ENCODE data around the gene S100A3.
A peak's percentile ranks its signal among the peaks of the same experiment; 100 is the strongest.

S100A3 gene

DNA sequence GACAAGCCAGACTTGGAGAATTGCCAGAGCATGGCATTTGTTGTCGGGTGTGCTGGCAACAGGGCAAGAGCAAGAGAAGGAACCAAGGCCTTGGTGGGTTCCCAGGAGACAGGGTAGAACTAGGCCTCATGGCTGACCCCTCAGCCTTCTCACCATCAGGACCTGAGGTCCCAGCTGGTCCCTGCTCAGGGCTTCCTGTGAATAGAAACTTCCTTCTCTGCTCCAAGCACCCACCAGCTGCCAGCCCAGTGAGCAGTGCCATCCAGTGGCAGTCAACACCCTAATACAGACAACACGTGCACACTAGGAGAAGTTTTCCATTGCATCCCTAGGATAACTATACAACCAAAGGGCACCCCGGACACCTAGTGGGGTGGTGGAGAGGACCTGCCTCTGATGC lies 36.0 kb downstream of the S100A3 start:
- no peak for DNase-seq (ENCODE audit: low read depth in 1 of 2, low spot score in 1 of 2)

DNA sequence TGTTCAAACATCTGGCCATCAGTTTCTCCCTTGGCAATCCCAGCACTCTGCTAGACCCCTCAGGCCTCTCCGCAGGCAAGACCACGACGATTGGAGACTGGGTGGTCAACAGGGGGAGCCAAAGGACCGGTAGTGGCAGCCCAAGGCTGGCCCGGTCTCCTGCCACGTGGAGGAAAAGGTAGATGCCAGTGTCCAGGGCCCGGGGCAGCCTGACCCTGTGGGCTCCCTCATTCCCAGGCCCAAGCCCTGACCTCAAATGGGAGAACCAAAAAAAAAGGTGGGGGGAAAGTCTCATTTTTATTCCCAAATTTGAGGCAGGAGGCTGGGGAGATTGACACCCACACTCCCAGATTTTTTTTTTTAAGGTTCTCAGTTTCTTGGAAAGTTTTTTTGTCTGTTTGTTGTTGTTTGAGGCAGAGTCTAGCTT lies 38.1 kb downstream of the S100A3 start:
- DNase-seq (ENCODE audit: low read depth in 1 of 2, low spot score in 1 of 2), result peak; percentile 59 to 63

GRCh38 chr1:153509729-153510354 lies 39.2 kb downstream of the S100A3 start:
- peak; percentile 32 to 40 for DNase-seq (ENCODE audit: low read depth in 1 of 2, low spot score in 1 of 2)

GRCh38 chr1:153509036-153509435 lies 40.0 kb downstream of the S100A3 start:
- DNase-seq (ENCODE audit: low read depth in 1 of 2, low spot score in 1 of 2), result no peak

DNA sequence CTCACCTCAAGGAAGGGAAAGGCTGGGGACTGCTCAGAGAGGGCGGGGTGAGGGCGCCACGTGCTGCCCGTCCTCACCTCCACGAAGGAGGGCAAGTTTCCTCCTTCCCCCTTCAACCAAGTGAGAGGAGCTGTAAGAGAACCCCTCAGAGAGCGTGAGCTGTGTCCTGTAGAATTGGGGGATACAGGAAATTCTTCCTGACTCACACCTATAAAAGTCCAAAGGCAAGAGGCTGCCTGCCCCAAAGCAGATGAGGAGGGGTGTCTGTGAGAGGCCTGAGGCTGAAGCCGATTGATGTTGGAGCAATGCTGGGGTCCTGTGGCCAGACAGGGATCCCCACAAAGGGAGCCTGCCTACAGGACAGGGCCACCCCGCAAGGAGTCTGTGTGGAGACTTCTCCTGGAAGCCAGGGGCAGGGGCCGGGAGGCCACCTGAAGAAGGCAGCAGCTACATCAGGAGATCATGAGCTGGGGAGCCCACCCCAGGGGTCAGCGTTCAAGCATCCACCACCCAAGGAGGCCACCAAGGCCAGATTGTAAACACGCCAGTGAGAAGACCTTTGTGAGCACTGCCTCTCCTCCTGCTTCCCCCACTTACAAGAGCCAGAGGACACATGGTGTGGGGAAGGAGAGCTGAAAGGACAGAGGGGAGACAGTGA lies 41.0 kb downstream of the S100A3 start:
- DNase-seq (ENCODE audit: low read depth in 1 of 2, low spot score in 1 of 2), result no peak

DNA sequence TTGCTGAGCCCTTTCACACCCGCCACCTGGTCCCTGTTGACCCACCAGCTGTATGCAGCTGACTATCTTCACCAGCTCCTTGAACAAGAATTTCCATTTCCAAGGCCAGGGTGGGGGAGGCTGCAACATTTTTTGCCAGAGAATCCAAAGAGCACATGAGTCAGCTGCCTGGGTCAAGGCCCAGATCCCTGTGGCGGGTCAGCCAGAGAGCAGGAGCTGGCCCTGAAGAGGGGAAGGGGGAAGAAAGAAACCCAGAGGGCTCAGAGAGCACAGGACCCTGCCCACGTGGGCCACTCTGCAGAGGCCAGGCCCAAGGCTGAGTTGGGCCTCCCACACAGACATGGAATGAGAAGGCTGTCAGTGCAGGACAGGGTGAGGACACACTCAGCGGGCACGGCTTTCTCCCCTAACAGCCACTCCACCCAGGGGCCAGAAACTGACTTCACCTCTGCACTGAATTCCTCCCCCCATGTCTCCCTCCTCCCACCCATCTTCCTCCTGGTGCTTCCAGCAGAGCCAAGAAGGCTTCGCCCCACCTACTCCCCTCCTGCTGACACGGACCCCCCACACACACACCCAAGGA lies 42.1 kb downstream of the S100A3 start:
- no peak for DNase-seq (ENCODE audit: low read depth in 1 of 2, low spot score in 1 of 2)

GRCh38 chr1:153506386-153506785 lies 42.7 kb downstream of the S100A3 start:
- no peak for DNase-seq (ENCODE audit: low read depth in 1 of 2, low spot score in 1 of 2)

DNA sequence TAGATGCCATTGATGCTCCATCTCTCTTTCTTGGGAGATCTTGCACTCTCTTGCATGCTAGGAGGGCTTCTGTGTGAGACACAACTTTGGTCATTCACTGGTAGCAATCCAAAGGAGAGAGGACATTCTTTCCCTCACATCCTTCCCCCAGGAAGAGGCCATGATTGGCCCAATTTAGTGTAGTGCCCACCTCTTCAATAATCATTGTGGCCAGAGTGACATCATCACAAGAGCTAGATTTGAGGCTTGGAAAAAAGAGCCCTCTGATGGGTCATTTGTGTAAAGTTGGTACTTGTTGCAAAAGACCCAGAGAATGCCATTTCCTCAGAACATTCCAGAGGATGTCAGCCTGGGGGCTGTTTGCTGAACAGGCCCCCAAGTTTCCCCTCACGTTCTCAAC lies 43.5 kb downstream of the S100A3 start:
- DNase-seq (ENCODE audit: low read depth in 1 of 2, low spot score in 1 of 2), result no peak

DNA sequence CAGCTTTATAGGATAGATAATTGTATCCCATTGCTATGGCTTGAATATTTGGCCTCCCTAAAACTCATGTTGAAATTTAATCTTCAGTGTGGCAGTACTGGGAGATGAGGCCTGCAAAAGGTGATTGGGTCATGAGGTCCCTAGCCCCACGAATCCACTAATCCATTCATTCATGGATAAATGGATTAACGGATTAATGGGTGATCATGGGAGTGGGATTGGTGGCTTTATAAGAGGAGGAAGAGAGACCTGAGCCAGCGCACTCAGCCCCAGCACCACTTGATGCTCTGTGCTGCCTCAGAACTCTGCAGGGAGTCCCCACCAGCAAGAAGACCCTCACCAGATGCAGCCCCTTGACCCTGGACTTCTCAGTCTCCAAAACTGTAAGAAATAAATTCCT lies 45.3 kb downstream of the S100A3 start:
- DNase-seq (ENCODE audit: low read depth in 1 of 2, low spot score in 1 of 2), result no peak

GRCh38 chr1:153498746-153499145 lies 50.3 kb downstream of the S100A3 start:
- DNase-seq (ENCODE audit: low read depth in 1 of 2, low spot score in 1 of 2), result no peak
